Astrocyte (in vitro differentiated cells and primary cell): ENCODE measurements around the gene TH. TPM values are rescaled to one million over a fixed set of nuclear protein-coding genes. Genes with fewer than 3 reads are reported as not detected.

ENCODE experiments used
- DNase-seq: peaks from one replicate; pipeline ENCODE4 v3.0.0-alpha.2; 2010; ENCODE audit warnings: low read depth
- FAIRE-seq: peaks from 2 replicates; lab custom pipeline; 2011; peaks lifted over from hg19 to GRCh38; lab: Jason Lieb, UNC
- H2AFZ ChIP-seq: 2 replicates; pipeline ENCODE4 v1.6.0; 2012; ENCODE audit warnings: low read depth, low read length, inconsistent platforms
- H3K27ac ChIP-seq: 2 replicates; pipeline ENCODE4 v1.5.1; 2011; ENCODE audit warnings: low read depth, low read length, inconsistent platforms
- H3K27me3 ChIP-seq: 2 replicates; pipeline ENCODE4 v1.6.0; 2011; ENCODE audit warnings: low read length, inconsistent platforms; ENCODE audit not compliant: insufficient read depth
- H3K36me3 ChIP-seq: 2 replicates; pipeline ENCODE4 v1.5.1; 2011; ENCODE audit warnings: low read length, inconsistent platforms; ENCODE audit not compliant: insufficient read depth
- H3K4me1 ChIP-seq: 2 replicates; pipeline ENCODE4 v1.5.1; 2011; ENCODE audit warnings: low read length, inconsistent platforms; ENCODE audit not compliant: insufficient read depth
- H3K4me2 ChIP-seq: 2 replicates; pipeline ENCODE4 v1.6.0; 2012; ENCODE audit warnings: low read length, inconsistent platforms
- H3K4me3 ChIP-seq: 2 replicates; pipeline ENCODE4 v1.5.1; 2011; ENCODE audit warnings: low read depth, mild to moderate bottlenecking, low read length, inconsistent platforms; ENCODE audit not compliant: insufficient read depth
- H3K79me2 ChIP-seq: 2 replicates; pipeline ENCODE4 v1.6.0; 2012; ENCODE audit warnings: mild to moderate bottlenecking, low read length, inconsistent platforms; ENCODE audit not compliant: insufficient read depth
- H3K9ac ChIP-seq: 2 replicates; pipeline ENCODE4 v1.6.0; 2012; ENCODE audit warnings: mild to moderate bottlenecking, low read length, inconsistent platforms
- H3K9me3 ChIP-seq: 2 replicates; pipeline ENCODE4 v1.5.1; 2012; ENCODE audit warnings: low read depth, mild to moderate bottlenecking, low read length, inconsistent platforms; ENCODE audit not compliant: insufficient read depth
- H4K20me1 ChIP-seq: 2 replicates; pipeline ENCODE4 v1.6.0; 2012; ENCODE audit warnings: low read length, inconsistent platforms; ENCODE audit not compliant: insufficient read depth
- H3K27ac Mint-ChIP-seq: one replicate; pipeline ENCODE4 v1.8.0; 2021; ENCODE audit warnings: mild to moderate bottlenecking, mixed read lengths; ENCODE audit not compliant: unreplicated experiment
- H3K27me3 Mint-ChIP-seq: one replicate; pipeline ENCODE4 v1.8.0; 2021; ENCODE audit warnings: low read depth, mixed read lengths; ENCODE audit not compliant: unreplicated experiment
- H3K36me3 Mint-ChIP-seq: one replicate; pipeline ENCODE4 v1.8.0; 2021; ENCODE audit warnings: low read depth, mixed read lengths; ENCODE audit not compliant: unreplicated experiment
- H3K4me1 Mint-ChIP-seq: one replicate; pipeline ENCODE4 v1.8.0; 2021; ENCODE audit warnings: low read depth, mixed read lengths; ENCODE audit not compliant: unreplicated experiment
- H3K4me3 Mint-ChIP-seq: one replicate; pipeline ENCODE4 v1.8.0; 2021; ENCODE audit warnings: mild to moderate bottlenecking, moderate library complexity, mixed read lengths; ENCODE audit not compliant: unreplicated experiment
- H3K9me3 Mint-ChIP-seq: one replicate; pipeline ENCODE4 v1.8.0; 2021; ENCODE audit warnings: mild to moderate bottlenecking, mixed read lengths; ENCODE audit not compliant: unreplicated experiment
- EZH2 ChIP-seq: IDR thresholded peaks from 2 replicates; pipeline ENCODE4 v1.6.1; 2012; ENCODE audit warnings: mild to moderate bottlenecking, low read length, inconsistent platforms; ENCODE audit not compliant: insufficient read depth
- total RNA-seq: library from RNA; stranded (reverse); gene quantifications from 2 replicates; pipeline ENCODE4 v1.2.1, GENCODE V29; 2021
- TF ChIP-seq, protein P1 (sequence below): IDR thresholded peaks from 2 replicates; pipeline ENCODE4 v1.5.1; 2011; ENCODE audit warnings: low read depth, mild to moderate bottlenecking, inconsistent platforms, low read length, moderate library complexity; ENCODE audit not compliant: insufficient read depth

TH gene
- total RNA-seq, 1 donor from 2014 or later: not detected

GRCh38 chr11:2204361-2205213 is 33.0 kb upstream of the TH start:
- H3K4me3 Mint-ChIP-seq: no peak overlapping the region
- H3K36me3 Mint-ChIP-seq: peaks cover 2% of the 10 kb centered on the region
- no peak overlapping the region for H3K27ac ChIP-seq
- no peak overlapping the region for H3K4me2 ChIP-seq
- H2AFZ ChIP-seq: no peak overlapping the region
- no peak overlapping the region for H3K4me3 ChIP-seq
- no peaks in the 10 kb centered on the region for H3K27me3 ChIP-seq
- no peak for FAIRE-seq
- TF ChIP-seq, protein P1, sequence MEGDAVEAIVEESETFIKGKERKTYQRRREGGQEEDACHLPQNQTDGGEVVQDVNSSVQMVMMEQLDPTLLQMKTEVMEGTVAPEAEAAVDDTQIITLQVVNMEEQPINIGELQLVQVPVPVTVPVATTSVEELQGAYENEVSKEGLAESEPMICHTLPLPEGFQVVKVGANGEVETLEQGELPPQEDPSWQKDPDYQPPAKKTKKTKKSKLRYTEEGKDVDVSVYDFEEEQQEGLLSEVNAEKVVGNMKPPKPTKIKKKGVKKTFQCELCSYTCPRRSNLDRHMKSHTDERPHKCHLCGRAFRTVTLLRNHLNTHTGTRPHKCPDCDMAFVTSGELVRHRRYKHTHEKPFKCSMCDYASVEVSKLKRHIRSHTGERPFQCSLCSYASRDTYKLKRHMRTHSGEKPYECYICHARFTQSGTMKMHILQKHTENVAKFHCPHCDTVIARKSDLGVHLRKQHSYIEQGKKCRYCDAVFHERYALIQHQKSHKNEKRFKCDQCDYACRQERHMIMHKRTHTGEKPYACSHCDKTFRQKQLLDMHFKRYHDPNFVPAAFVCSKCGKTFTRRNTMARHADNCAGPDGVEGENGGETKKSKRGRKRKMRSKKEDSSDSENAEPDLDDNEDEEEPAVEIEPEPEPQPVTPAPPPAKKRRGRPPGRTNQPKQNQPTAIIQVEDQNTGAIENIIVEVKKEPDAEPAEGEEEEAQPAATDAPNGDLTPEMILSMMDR: no peak
- no peak for TF ChIP-seq EZH2
- H3K9me3 Mint-ChIP-seq: no peaks in the 10 kb centered on the region
- no peaks in the 10 kb centered on the region for H3K4me1 Mint-ChIP-seq
- peaks cover 33% of the 10 kb centered on the region for H3K27me3 Mint-ChIP-seq
- H3K36me3 ChIP-seq: no peaks in the 10 kb centered on the region
- H4K20me1 ChIP-seq: no peaks in the 10 kb centered on the region
- no peak overlapping the region for H3K9ac ChIP-seq
- no peaks in the 10 kb centered on the region for H3K9me3 ChIP-seq
- H3K79me2 ChIP-seq: no peaks in the 10 kb centered on the region
- no peaks in the 10 kb centered on the region for H3K4me1 ChIP-seq
- DNase-seq: no peak
- H3K27ac Mint-ChIP-seq: no peak overlapping the region

GRCh38 chr11:2203440-2204259 is 32.0 kb upstream of the TH start:
- Histone ChIP-seq H3K9me3 (no peaks in the 10 kb centered on the region), H3K36me3 (no peaks in the 10 kb centered on the region), H3K4me1 (no peaks in the 10 kb centered on the region), H2AFZ (no peak overlapping the region), H3K4me3 (no peak overlapping the region), H3K27me3 (no peaks in the 10 kb centered on the region), H3K79me2 (no peaks in the 10 kb centered on the region), H3K9ac (no peak overlapping the region), H3K4me2 (no peak overlapping the region), H3K27ac (no peak overlapping the region), H4K20me1 (no peaks in the 10 kb centered on the region)
- peaks cover 2% of the 10 kb centered on the region for H3K36me3 Mint-ChIP-seq
- no peaks in the 10 kb centered on the region for H3K9me3 Mint-ChIP-seq
- FAIRE-seq (no peak), DNase-seq (no peak)
- TF ChIP-seq, protein P1: no peak
- no peak for TF ChIP-seq EZH2
- no peak overlapping the region for H3K27ac Mint-ChIP-seq
- peaks cover 34% of the 10 kb centered on the region for H3K27me3 Mint-ChIP-seq
- no peaks in the 10 kb centered on the region for H3K4me1 Mint-ChIP-seq
- H3K4me3 Mint-ChIP-seq: no peak overlapping the region
